K562 (cell line): ENCODE results near the gene INPPL1. TPM values are rescaled to one million over a fixed set of nuclear protein-coding genes. Genes with fewer than 3 reads are reported as not detected.
A peak's percentile ranks its signal among the peaks of the same experiment; 100 is the strongest.

Experiments
- ATF1 ChIP-seq, 2 experiments: fragments of 450-650 bp in 1 of 2; IDR thresholded peaks; 2 replicates each; pipeline ENCODE4 v1.6.1; 2016; ENCODE audit warnings: missing compliant biosample characterization in 1 of 2, missing genetic modification characterization in 1 of 2
- CEBPG ChIP-seq, 3 experiments: fragments of 200-800 bp in 1 of 3; sonication (Bioruptor generic) in 1 of 3; sonication (generic) in 1 of 3; formaldehyde crosslinking in 1 of 3; IDR thresholded peaks in 2 of 3; conservative IDR thresholded peaks in 1 of 3; 2 replicates each; pipeline versions ENCODE4 v1.6.1 to v1.8.0; 2016 to 2022; ENCODE audit warnings: missing compliant biosample characterization in 2 of 3, missing genetic modification characterization in 2 of 3, mild to moderate bottlenecking in 1 of 3, missing genetic modification reagents in 1 of 3
- EP300 ChIP-seq: IDR thresholded peaks from 2 replicates; pipeline ENCODE4 v1.6.1; 2012; ENCODE audit warnings: low read length, improper control_type of control experiment
- IRF9 ChIP-seq: fragments of 450-650 bp; IDR thresholded peaks from 2 replicates; pipeline ENCODE4 v1.6.1; 2016; ENCODE audit warnings: missing biosample characterization, missing genetic modification characterization
- MAFF ChIP-seq: IDR thresholded peaks from 2 replicates; pipeline ENCODE4 v1.6.1; 2012; ENCODE audit warnings: low read length, improper control_type of control experiment
- NCOA4 ChIP-seq: fragments of 450-650 bp; IDR thresholded peaks from 2 replicates; pipeline ENCODE4 v1.6.1; 2018; ENCODE audit warnings: mild to moderate bottlenecking; ENCODE audit not compliant: partially characterized antibody
- NEUROD1 ChIP-seq: fragments of 150-350 bp; IDR thresholded peaks from 2 replicates; pipeline ENCODE4 v1.6.1; 2014; ENCODE audit warnings: borderline replicate concordance, low read length, low read depth; ENCODE audit not compliant: partially characterized antibody
- NUFIP1 ChIP-seq: fragments of 450-650 bp; IDR thresholded peaks from 2 replicates; pipeline ENCODE4 v1.6.1; 2018; ENCODE audit not compliant: partially characterized antibody
- PHF8 ChIP-seq: fragments of 200-600 bp; sonication (generic); IDR thresholded peaks from 2 replicates; pipeline ENCODE4 v1.6.1; 2012; ENCODE audit warnings: mixed run types, mild to moderate bottlenecking, inconsistent platforms, low read length, moderate library complexity, borderline replicate concordance
- SREBF2 ChIP-seq: sonication (generic); formaldehyde crosslinking; IDR thresholded peaks from 2 replicates; pipeline ENCODE4 v1.4.0; 2020; ENCODE audit warnings: mild to moderate bottlenecking, missing genetic modification reagents
- TEAD4 ChIP-seq, 2 experiments: sonication (generic) in 1 of 2; formaldehyde crosslinking in 1 of 2; IDR thresholded peaks; 2 replicates each; pipeline versions ENCODE4 v1.6.1 to v1.8.0; 2012 to 2022; ENCODE audit warnings: borderline replicate concordance in 1 of 2, inconsistent platforms in 1 of 2, low read length in 1 of 2, mild to moderate bottlenecking in 1 of 2, missing genetic modification reagents in 1 of 2
- ZNF316 ChIP-seq: fragments of 450-650 bp; IDR thresholded peaks from 2 replicates; pipeline ENCODE4 v1.6.1; 2016
- ZNF354B ChIP-seq: fragments of 250-450 bp; sonication (Bioruptor Pico); IDR thresholded peaks from 2 replicates; pipeline ENCODE4 v1.4.0; 2020
- ZNF407 ChIP-seq: fragments of 450-650 bp; IDR thresholded peaks from 2 replicates; pipeline ENCODE4 v1.6.1; 2016; ENCODE audit warnings: low read depth
- polyA plus RNA-seq, 8 experiments: library from polyadenylated mRNA; depleted of rRNA in 4 of 8; stranded (reverse) in 5 of 8; unstranded in 3 of 8; fragments of >200 nt; fragmentation: Nextera tagmentation in 2 of 8; fragmentation: Illumina TruSeq in 1 of 8; extraction: Ambion mirVana in 2 of 8; extraction: Trizol in 1 of 8; gene quantifications; 2 replicates each; pipeline versions ENCODE4 v1.2.1 to v1.2.3, GENCODE V29; 2011 to 2014; ENCODE audit warnings: inconsistent platforms in 1 of 8, missing spikeins in 1 of 8
- total RNA-seq, 7 experiments: library from RNA; depleted of rRNA in 6 of 7; stranded (reverse); fragments of >200 nt in 6 of 7; fragmentation: Illumina TruSeq in 2 of 7; extraction: Trizol in 2 of 7; gene quantifications; 2 replicates each; pipeline versions ENCODE4 v1.2.1 to v1.2.3, GENCODE V29; 2011 to 2021; ENCODE audit warnings: low replicate concordance in 1 of 7
- TF ChIP-seq, protein P1 (sequence below): fragments of 250-450 bp; sonication (Bioruptor Pico); IDR thresholded peaks from 2 replicates; pipeline ENCODE4 v1.8.0; 2021; ENCODE audit warnings: moderate library complexity, mild to moderate bottlenecking, inconsistent platforms
- TF ChIP-seq, protein P2 (sequence below), 2 experiments: fragments of 450-650 bp in 1 of 2; sonication (generic) in 1 of 2; formaldehyde crosslinking in 1 of 2; IDR thresholded peaks in 1 of 2; conservative IDR thresholded peaks in 1 of 2; 2 replicates each; pipeline versions ENCODE4 v1.6.1 to v1.8.1; 2016 to 2023; ENCODE audit warnings: mild to moderate bottlenecking in 2 of 2, moderate library complexity in 2 of 2, inconsistent platforms in 1 of 2, missing genetic modification reagents in 1 of 2

INPPL1 gene
- total and polyA plus RNA-seq, 9 of the 15 experiments (the other 6 are each of a cell fraction or from before 2014, with no cell fraction given), result 0.55 to 137 (median 61.6) TPM

DNA sequence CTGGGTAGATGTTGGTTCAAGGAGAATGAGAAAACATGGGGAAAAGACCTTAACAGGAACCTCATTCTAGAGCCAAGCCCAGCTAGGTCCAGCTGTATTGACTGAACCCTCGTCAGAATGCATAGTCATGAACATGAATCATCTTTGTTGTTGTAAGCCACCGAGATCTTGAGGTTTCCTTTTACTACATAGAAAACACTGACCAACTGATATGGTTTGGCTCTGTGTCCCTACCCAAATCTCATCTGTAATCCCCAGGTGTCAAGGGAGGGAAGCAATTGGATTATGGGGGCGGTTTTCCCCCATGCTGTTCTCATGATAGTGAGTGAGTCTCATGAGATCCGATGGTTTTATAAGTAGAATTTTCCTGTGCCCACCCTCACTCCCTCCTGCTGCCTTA lies 38.8 kb downstream of the INPPL1 start (continued):
- no peak for TF ChIP-seq ZNF407
- no peak for TF ChIP-seq ZNF354B (CRISPR knock-in tag)
- TF ChIP-seq NUFIP1, result no peak
- peak; percentile 47; the same call in 1 of the 2 replicates for TF ChIP-seq MAFF
- peak; percentile 80 for TF ChIP-seq ZNF316
- no peak for TF ChIP-seq SREBF2 (CRISPR knock-in tag)
- no peak for TF ChIP-seq NCOA4
- TF ChIP-seq EP300, result 0 out of 2 replicates have a peak, but pooled peaks have one; percentile 13
- TF ChIP-seq IRF9 (tag), result no peak
- TF ChIP-seq, protein P1, sequence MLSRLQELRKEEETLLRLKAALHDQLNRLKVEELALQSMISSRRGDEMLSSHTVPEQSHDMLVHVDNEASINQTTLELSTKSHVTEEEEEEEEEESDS (CRISPR knock-in tag), result no peak
- TF ChIP-seq NEUROD1, result no peak
- TF ChIP-seq ATF1 (CRISPR knock-in tag; IDR thresholded peaks at IDR 0.05), result no peak
- TF ChIP-seq ATF1 (tag; IDR thresholded peaks at IDR 0.05), result no peak
- TF ChIP-seq TEAD4 (IDR thresholded peaks at IDR 0.05; ENCODE audit: low read length), result no peak
- TF ChIP-seq TEAD4 (CRISPR knock-in tag; IDR thresholded peaks at IDR 0.05; ENCODE audit: borderline replicate concordance), result no peak
- TF ChIP-seq, protein P2, sequence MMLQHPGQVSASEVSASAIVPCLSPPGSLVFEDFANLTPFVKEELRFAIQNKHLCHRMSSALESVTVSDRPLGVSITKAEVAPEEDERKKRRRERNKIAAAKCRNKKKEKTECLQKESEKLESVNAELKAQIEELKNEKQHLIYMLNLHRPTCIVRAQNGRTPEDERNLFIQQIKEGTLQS (IDR thresholded peaks at IDR 0.05), result peak; percentile 75
- TF ChIP-seq, protein P2 (CRISPR knock-in tag; conservative IDR thresholded peaks at IDR 0.05), result no peak
- no peak for TF ChIP-seq PHF8
- no peak for TF ChIP-seq CEBPG (CRISPR knock-in tag; IDR thresholded peaks at IDR 0.05)
- TF ChIP-seq CEBPG (tag; conservative IDR thresholded peaks at IDR 0.05 in 1 of 2, IDR thresholded peaks at IDR 0.05 in 1 of 2), result no peak
